ENCODE results near the gene CFB. TPM values are rescaled to one million over a fixed set of nuclear protein-coding genes. Genes with fewer than 3 reads are reported as not detected.

The CFB gene
- total and polyA plus RNA-seq, 2 experiments from 2014 or later = 0.66 to 1.3 TPM

DNA sequence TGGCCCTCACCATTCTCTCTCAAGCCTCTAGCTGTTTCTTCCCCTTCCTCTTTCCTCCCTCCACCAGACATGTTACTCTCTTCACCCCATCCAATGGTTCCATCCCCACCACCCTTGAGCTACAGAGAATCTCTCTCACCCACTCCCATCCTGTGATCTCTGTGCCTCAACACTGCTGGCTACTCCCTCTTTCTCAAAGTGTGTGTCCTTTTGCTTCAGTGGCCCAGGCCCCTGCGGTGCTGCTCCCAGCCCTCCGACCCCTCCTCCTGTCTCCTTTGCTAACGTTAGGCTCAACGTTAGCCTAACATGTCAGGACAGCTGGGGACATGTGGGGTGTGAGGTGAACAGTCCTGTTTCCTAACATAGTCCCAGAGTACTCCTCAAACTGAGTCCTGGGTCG is 7.0 kb downstream of the CFB start:
- TF ChIP-seq, protein P1, sequence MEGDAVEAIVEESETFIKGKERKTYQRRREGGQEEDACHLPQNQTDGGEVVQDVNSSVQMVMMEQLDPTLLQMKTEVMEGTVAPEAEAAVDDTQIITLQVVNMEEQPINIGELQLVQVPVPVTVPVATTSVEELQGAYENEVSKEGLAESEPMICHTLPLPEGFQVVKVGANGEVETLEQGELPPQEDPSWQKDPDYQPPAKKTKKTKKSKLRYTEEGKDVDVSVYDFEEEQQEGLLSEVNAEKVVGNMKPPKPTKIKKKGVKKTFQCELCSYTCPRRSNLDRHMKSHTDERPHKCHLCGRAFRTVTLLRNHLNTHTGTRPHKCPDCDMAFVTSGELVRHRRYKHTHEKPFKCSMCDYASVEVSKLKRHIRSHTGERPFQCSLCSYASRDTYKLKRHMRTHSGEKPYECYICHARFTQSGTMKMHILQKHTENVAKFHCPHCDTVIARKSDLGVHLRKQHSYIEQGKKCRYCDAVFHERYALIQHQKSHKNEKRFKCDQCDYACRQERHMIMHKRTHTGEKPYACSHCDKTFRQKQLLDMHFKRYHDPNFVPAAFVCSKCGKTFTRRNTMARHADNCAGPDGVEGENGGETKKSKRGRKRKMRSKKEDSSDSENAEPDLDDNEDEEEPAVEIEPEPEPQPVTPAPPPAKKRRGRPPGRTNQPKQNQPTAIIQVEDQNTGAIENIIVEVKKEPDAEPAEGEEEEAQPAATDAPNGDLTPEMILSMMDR (IDR thresholded peaks at IDR 0.05; ENCODE audit: low read depth, low read length) = no peak
- no peaks in the 10 kb centered on the region for H3K27me3 ChIP-seq
- H3K9me3 ChIP-seq (ENCODE audit: low read depth) = no peaks in the 10 kb centered on the region
- no peak overlapping the region for H3K4me3 ChIP-seq
- peaks cover 23% of the 10 kb centered on the region for H3K36me3 ChIP-seq
- H3K4me1 ChIP-seq (ENCODE audit: low read depth) = peaks cover 2% of the 10 kb centered on the region
- DNase-seq (ENCODE audit: low read depth in 1 of 2, low spot score in 1 of 2) = no peak
- H3K27ac ChIP-seq = peak overlapping the region; percentile 30

DNA sequence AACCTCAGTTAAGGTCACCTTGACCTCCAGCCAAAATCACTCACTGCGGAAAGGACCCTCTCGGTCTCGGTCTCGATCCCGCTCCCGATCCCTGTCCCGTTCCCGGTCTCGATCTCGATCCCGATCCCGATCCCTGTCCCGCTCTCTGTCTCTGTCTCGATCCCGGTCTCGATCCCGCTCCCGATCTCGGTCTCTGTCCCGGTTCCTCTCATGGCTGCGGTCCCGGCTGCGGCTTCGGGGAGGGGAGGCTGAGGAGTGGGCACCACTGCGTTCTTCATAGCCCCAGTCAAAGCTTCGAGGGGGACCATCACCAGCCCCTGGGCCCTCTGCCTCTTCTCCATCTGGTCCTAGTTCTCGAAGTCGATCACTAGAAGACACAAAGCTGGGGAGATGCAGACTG is 8.6 kb downstream of the CFB start:
- Histone ChIP-seq H3K4me1 (ENCODE audit: low read depth) (peaks cover 7% of the 10 kb centered on the region), H3K4me3 (no peak overlapping the region), H3K36me3 (peaks cover 23% of the 10 kb centered on the region), H3K27ac (no peak overlapping the region), H3K9me3 (ENCODE audit: low read depth) (no peaks in the 10 kb centered on the region), H3K27me3 (no peaks in the 10 kb centered on the region)
- DNase-seq (ENCODE audit: low read depth in 1 of 2, low spot score in 1 of 2) = no peak
- TF ChIP-seq, protein P1 (IDR thresholded peaks at IDR 0.05; ENCODE audit: low read depth, low read length) = no peak

DNA sequence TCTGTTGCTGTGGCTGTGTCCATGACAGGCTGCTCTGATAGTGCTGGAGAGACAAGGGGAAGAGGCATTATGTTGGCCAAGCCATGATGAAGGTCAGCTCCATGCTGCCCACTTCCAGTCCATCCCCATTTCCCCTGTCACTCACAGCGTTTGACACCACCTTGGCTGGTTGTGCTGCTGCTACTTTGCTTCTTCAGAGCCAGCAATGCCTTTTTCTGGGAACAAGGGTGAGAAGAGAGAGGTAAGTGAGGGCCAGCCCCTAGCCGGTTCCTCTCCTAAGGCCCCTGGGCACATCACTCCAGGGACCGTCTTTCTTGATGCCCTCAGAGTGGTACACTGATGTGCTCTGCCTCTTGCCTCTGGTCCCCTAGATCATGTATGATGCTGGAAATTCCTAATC is 10.9 kb downstream of the CFB start:
- Histone ChIP-seq H3K9me3 (ENCODE audit: low read depth) (no peaks in the 10 kb centered on the region), H3K4me3 (no peak overlapping the region), H3K27ac (no peak overlapping the region), H3K27me3 (no peaks in the 10 kb centered on the region), H3K4me1 (ENCODE audit: low read depth) (peaks cover 11% of the 10 kb centered on the region), H3K36me3 (peaks cover 19% of the 10 kb centered on the region)
- DNase-seq (ENCODE audit: low read depth in 1 of 2, low spot score in 1 of 2) = no peak
- TF ChIP-seq, protein P1 (IDR thresholded peaks at IDR 0.05; ENCODE audit: low read depth, low read length) = no peak

DNA sequence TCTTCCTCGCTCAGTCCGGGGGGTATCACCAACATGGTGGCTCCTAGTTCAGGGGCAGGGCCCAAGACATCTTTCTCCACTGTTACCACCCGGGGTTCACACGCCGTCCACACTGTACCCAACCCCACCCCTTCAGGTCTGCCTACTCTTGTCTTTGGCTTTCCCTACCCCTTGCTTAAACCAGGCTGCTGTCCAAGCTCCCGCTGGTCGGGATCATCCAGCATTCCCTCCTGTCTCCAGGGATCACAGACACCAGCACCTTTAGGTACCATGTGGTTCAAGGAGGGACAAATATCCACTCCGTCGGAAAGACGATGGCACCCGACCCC is 12.5 kb downstream of the CFB start:
- peak overlapping the region; percentile 76 for H3K27ac ChIP-seq
- no peak for DNase-seq (ENCODE audit: low read depth in 1 of 2, low spot score in 1 of 2)
- peaks cover 15% of the 10 kb centered on the region for H3K36me3 ChIP-seq
- peak overlapping the region; percentile 67 for H3K4me3 ChIP-seq
- TF ChIP-seq, protein P1 (IDR thresholded peaks at IDR 0.05; ENCODE audit: low read depth, low read length) = no peak
- H3K27me3 ChIP-seq = no peaks in the 10 kb centered on the region
- peaks cover 11% of the 10 kb centered on the region for H3K4me1 ChIP-seq (ENCODE audit: low read depth)
- H3K9me3 ChIP-seq (ENCODE audit: low read depth) = no peaks in the 10 kb centered on the region

DNA sequence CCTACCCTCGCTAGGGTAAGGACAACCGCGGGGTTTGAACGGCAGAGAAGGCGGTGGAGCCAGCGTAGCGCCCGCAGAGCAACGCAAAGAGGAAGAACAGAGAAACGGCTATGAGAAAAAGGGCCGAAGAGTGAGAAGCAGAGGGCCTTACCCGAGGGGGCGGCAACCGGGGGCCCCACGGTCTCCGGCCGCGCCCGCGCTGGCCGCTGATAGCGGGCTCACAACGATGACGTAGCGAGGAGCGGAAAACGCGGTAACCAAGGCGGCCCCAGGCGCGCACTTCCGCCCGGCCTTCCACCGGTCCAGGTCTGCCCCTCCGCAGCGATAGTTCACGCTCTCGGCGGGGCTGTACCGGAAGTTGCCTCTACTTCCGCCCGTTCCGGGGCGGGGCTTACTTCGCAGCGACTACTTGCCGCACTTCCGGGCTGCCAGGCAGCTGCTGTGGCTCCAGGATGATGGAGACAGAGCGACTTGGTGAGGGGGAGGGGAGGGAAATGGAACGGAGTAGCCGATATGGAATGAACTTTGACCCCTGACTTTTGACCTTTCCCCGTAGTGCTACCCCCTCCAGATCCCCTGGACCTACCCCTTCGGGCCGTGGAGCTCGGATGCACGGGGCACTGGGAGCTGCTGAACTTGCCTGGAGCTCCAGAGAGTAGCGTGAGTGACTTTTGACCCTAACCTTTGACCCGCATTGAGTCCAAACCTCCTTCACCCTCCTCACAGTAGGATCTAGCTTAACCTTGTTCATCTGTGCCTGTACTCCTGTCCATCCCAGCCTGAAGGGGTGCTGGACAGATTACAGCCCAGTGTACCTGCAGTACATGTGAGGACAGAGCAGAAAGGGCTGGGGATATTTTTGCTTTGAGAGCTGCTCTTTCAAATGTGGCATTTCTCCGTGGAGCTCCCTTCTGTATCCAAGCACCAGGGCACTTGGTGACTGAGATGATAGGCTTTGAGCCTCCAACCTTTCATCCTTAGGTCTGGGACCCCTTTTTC is 13.1 kb downstream of the CFB start, which contains the start of the genes NELFE and SKIC2:
Gene NELFE (minus strand): TSS at position 231 of the 999 bp plus-strand sequence. CDS start 525 bp downstream, outside the sequence.
Gene SKIC2 (plus strand): TSS at position 435 of the 999 bp plus-strand sequence. CDS start 18 bp downstream, at position 453.
- peaks cover 11% of the 10 kb centered on the region for H3K4me1 ChIP-seq (ENCODE audit: low read depth)
- no peaks in the 10 kb centered on the region for H3K9me3 ChIP-seq (ENCODE audit: low read depth)
- no peaks in the 10 kb centered on the region for H3K27me3 ChIP-seq
- H3K4me3 ChIP-seq = peak within 1 kb of the TSS; percentile 67
- H3K27ac ChIP-seq = peak within 1 kb of the TSS; percentile 76
- H3K36me3 ChIP-seq = peaks cover 16% of the 10 kb centered on the region
- TF ChIP-seq, protein P1 (IDR thresholded peaks at IDR 0.05; ENCODE audit: low read depth, low read length) = no peak
- DNase-seq (ENCODE audit: low read depth in 1 of 2, low spot score in 1 of 2) = peak; percentile 99
